ENCODE data around the gene DSE.

DNA sequence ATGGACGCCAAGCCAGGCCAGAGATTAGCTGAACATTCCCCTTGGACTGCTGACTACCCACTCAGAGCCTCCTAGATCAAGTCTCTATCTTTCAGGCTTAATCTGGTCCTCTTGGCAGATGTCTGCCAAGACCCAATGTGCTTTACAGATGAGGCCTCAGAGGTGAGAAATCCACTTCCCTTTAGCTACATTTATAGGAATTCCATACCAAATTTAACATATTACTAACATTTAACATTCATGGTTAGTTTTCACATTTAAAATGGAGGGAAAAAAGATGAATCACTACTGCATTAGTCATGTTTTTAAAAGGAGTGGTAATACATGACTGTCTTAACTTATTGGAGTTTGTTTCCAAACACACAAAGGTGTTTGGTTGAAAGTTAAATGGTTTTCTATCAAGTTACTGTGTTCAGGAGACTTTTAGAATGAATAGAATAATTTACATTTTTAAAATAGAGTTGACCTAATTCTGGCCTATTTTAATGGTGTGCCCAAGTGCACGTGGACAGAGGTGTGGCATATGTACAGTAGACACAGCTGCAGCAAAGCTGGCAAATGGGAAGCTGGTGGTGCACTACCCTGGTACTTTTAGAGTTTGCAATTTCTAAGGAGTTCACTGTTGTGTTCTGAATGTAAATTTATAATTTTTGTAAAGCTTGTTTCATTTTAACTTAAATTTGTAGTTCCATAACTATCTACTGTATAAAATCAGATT lies 48.5 kb downstream of the DSE start:
- TF ChIP-seq, protein P1, sequence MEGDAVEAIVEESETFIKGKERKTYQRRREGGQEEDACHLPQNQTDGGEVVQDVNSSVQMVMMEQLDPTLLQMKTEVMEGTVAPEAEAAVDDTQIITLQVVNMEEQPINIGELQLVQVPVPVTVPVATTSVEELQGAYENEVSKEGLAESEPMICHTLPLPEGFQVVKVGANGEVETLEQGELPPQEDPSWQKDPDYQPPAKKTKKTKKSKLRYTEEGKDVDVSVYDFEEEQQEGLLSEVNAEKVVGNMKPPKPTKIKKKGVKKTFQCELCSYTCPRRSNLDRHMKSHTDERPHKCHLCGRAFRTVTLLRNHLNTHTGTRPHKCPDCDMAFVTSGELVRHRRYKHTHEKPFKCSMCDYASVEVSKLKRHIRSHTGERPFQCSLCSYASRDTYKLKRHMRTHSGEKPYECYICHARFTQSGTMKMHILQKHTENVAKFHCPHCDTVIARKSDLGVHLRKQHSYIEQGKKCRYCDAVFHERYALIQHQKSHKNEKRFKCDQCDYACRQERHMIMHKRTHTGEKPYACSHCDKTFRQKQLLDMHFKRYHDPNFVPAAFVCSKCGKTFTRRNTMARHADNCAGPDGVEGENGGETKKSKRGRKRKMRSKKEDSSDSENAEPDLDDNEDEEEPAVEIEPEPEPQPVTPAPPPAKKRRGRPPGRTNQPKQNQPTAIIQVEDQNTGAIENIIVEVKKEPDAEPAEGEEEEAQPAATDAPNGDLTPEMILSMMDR (IDR thresholded peaks at IDR 0.05; ENCODE audit: borderline replicate concordance, extremely low read depth, low read length, poor library complexity, severe bottlenecking) = no peak
- no peak for TF ChIP-seq EZH2 (IDR thresholded peaks at IDR 0.05; ENCODE audit: borderline replicate concordance, low read depth, low read length, severe bottlenecking)
